AG10803 (cell line): Measurements from ENCODE around the gene KIDINS220.

ENCODE experiments used
- DNase-seq: peaks from one replicate; pipeline ENCODE4 v3.0.0; 2010; ENCODE audit warnings: low read depth
- H3K4me3 ChIP-seq: 2 replicates; pipeline ENCODE4 v1.5.1; 2011; ENCODE audit warnings: mild to moderate bottlenecking, low read length, control low read depth
- TF ChIP-seq, protein P1 (sequence below): conservative IDR thresholded peaks from 2 replicates; pipeline ENCODE4 v1.5.1; 2011; ENCODE audit warnings: mild to moderate bottlenecking, low read length, control low read depth, inconsistent platforms

Gene KIDINS220

GRCh38 chr2:8827729-8828128, 9.7 kb downstream of the KIDINS220 start:
- TF ChIP-seq, protein P1, sequence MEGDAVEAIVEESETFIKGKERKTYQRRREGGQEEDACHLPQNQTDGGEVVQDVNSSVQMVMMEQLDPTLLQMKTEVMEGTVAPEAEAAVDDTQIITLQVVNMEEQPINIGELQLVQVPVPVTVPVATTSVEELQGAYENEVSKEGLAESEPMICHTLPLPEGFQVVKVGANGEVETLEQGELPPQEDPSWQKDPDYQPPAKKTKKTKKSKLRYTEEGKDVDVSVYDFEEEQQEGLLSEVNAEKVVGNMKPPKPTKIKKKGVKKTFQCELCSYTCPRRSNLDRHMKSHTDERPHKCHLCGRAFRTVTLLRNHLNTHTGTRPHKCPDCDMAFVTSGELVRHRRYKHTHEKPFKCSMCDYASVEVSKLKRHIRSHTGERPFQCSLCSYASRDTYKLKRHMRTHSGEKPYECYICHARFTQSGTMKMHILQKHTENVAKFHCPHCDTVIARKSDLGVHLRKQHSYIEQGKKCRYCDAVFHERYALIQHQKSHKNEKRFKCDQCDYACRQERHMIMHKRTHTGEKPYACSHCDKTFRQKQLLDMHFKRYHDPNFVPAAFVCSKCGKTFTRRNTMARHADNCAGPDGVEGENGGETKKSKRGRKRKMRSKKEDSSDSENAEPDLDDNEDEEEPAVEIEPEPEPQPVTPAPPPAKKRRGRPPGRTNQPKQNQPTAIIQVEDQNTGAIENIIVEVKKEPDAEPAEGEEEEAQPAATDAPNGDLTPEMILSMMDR, result no peak
- DNase-seq, result no peak
- no peak overlapping the region for H3K4me3 ChIP-seq

DNA sequence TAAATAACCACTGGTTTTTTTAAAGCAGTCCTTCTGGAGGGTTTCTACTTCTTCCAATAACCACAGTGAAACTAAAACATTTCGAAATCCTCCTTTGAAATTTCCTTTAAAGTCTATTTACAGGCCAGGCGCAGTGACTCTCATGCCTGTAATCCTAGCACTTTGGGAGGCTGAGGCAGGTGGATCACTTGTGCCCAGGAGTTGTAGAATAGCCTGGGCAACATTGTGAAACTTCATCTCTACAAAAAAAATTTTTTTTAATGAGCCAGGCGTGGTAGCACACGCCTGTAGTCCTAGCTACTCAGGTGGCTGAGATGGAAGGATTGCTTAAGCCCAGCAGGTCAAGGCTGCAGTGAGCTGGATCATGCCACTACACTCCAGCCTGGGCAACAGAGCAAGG, 15.2 kb downstream of the KIDINS220 start:
- peak; percentile 27 for DNase-seq
- TF ChIP-seq, protein P1, result no peak

DNA sequence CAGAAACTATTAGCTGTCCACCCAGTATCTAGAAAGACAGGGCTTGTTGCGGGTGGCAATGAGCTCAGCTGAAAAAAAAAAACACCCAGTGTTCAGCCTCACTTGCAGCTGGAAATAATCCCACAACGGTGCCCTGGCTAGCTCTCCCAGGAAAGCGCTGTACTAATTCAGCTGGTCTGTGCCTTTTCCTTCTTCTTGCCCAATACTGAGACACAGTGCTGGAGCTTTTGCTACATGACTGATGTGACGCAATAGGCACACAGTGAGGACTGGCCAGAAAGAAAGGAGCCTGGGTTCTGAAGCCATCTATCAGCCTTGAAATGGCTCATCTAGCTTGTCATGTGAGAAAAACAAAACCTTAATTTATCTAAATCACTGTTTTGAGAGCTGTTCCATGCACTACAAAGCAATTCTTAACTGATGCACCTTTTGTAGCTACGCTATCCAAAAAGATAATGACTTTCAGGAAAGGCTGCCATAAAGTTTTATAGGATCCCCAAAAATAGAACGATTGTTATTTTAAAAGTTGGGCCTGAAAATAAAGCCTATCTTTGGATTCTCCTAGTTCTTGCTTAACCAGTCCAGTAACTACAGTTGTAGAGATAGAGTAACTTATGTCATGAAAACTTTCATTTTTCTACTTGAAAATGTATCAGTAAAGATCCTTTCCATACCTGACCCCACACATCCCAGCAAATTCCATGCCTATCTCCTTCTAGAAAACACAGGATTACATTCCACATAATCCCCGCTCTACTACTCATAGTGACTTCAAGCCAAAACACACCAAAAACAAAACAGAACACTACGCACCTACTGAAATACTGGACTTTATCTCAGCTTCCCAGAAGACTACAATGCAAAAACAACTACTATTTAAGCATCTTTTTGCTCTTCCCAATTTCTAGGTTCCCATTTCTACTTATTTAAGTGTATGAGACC, 15.9 kb downstream of the KIDINS220 start:
- no peak overlapping the region for H3K4me3 ChIP-seq
- DNase-seq, result peak; percentile 91
- TF ChIP-seq, protein P1, result no peak

More for the DNA sequence above, 15.2 kb downstream of the KIDINS220 start:
- H3K4me3 ChIP-seq, result no peak overlapping the region

GRCh38 chr2:8819948-8820347, 17.5 kb downstream of the KIDINS220 start:
- TF ChIP-seq, protein P1, result no peak
- DNase-seq, result no peak
- no peak overlapping the region for H3K4me3 ChIP-seq

DNA sequence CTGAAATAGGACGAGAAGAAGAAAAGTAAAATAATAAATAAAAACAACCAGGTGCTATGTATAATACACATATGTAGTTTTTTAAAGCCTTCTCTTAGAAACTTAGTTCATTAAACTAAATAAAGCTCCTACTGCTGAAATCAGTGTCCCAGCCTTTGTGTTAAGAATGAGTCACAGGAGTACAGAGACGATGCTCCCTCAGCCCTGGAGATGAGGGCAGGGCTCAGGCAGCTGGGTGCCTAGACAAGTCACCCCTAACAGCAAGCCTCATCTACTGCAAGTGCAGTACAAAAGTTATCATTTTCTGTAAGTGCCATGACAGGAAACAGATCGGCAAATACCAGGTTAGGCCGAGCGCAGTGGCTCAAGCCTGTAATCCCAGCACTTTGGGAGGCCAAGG, 18.2 kb downstream of the KIDINS220 start:
- DNase-seq, result peak; percentile 16
- H3K4me3 ChIP-seq, result no peak overlapping the region
- TF ChIP-seq, protein P1, result no peak

GRCh38 chr2:8817221-8817620, 20.2 kb downstream of the KIDINS220 start:
- TF ChIP-seq, protein P1, result no peak

More at GRCh38 chr2:8817221-8817620, 20.2 kb downstream of the KIDINS220 start:
- H3K4me3 ChIP-seq, result no peak overlapping the region
- DNase-seq, result no peak
